HEK293 (cell line): Measurements from ENCODE around the gene UTRN.

Experiments used
- CTCF ChIA-PET: fragments of 350-600 bp; formaldehyde crosslinking; extraction: SDS; loops from one replicate; lab custom pipeline; 2021; ENCODE audit warnings: antibody characterized with exemption; lab: Yijun Ruan, JAX
- POLR2A ChIA-PET: fragments of 300-600 bp; formaldehyde crosslinking; extraction: SDS; loops from one replicate; lab custom pipeline; 2020; ENCODE audit warnings: antibody characterized with exemption, inconsistent platforms; lab: Yijun Ruan, JAX
- H3K27ac ChIP-seq: fragments of 200-500 bp; sonication (Bioruptor generic); 2 replicates; pipeline ENCODE4 v1.5.1; 2014; ENCODE audit warnings: low read depth, low read length, control low read depth, inconsistent platforms; ENCODE audit errors: extremely low read depth
- H3K36me3 ChIP-seq, 2 experiments: fragments of 200-500 bp in 1 of 2; sonication (Bioruptor generic) in 1 of 2; 1 replicate in 1 of 2; 2 replicates in 1 of 2; pipeline ENCODE4 v1.5.1; 2014 to 2017; ENCODE audit warnings: inconsistent platforms in 2 of 2, low read length in 2 of 2; ENCODE audit not compliant: control insufficient read depth in 2 of 2, insufficient read depth in 1 of 2
- H3K4me1 ChIP-seq: fragments of 200-500 bp; sonication (Bioruptor generic); 2 replicates; pipeline ENCODE4 v1.5.1; 2014; ENCODE audit warnings: mild to moderate bottlenecking, low read length, inconsistent platforms; ENCODE audit not compliant: control insufficient read depth, insufficient read depth
- H3K4me3 ChIP-seq: 2 replicates; pipeline ENCODE4 v1.5.1; 2011; ENCODE audit warnings: low read depth, mild to moderate bottlenecking, control low read depth, low read length, moderate library complexity
- H3K9me3 ChIP-seq: fragments of 200-500 bp; sonication (Bioruptor generic); 2 replicates; pipeline ENCODE4 v1.5.1; 2014; ENCODE audit warnings: low read depth, low read length, inconsistent platforms; ENCODE audit not compliant: control insufficient read depth, insufficient read depth
- HOXA7 ChIP-seq: sonication (generic); formaldehyde crosslinking; IDR thresholded peaks from 2 replicates; pipeline ENCODE4 v1.8.1; 2022; ENCODE audit warnings: missing genetic modification reagents, borderline replicate concordance
- MYNN ChIP-seq: fragments of 450-650 bp; formaldehyde crosslinking; IDR thresholded peaks from 2 replicates; pipeline ENCODE4 v1.5.1; 2016; ENCODE audit warnings: missing biosample characterization, missing genetic modification characterization, borderline replicate concordance
- ZBTB17 ChIP-seq: fragments of 450-650 bp; formaldehyde crosslinking; IDR thresholded peaks from 2 replicates; pipeline ENCODE4 v1.5.1; 2016; ENCODE audit warnings: missing biosample characterization, missing genetic modification characterization
- ZNF138 ChIP-seq: fragments of 450-650 bp; formaldehyde crosslinking; IDR thresholded peaks from 2 replicates; pipeline ENCODE4 v1.5.1; 2016; ENCODE audit warnings: missing biosample characterization, missing genetic modification characterization, borderline replicate concordance
- ZNF211 ChIP-seq: fragments of 450-650 bp; formaldehyde crosslinking; IDR thresholded peaks from 2 replicates; pipeline ENCODE4 v1.5.1; 2016; ENCODE audit warnings: low read depth, missing biosample characterization, missing genetic modification characterization
- ZNF24 ChIP-seq: fragments of 450-650 bp; formaldehyde crosslinking; IDR thresholded peaks from 2 replicates; pipeline ENCODE4 v1.5.1; 2016; ENCODE audit warnings: missing biosample characterization, missing genetic modification characterization
- ZNF37A ChIP-seq: fragments of 450-650 bp; IDR thresholded peaks from 2 replicates; pipeline ENCODE4 v1.5.1; 2018; ENCODE audit warnings: missing biosample characterization, missing genetic modification characterization
- ZNF404 ChIP-seq: fragments of 450-650 bp; formaldehyde crosslinking; IDR thresholded peaks from 2 replicates; pipeline ENCODE4 v1.5.1; 2017; ENCODE audit warnings: missing biosample characterization, missing genetic modification characterization
- ZNF610 ChIP-seq: fragments of 450-650 bp; formaldehyde crosslinking; IDR thresholded peaks from 2 replicates; pipeline ENCODE4 v1.5.1; 2016; ENCODE audit warnings: missing biosample characterization, missing genetic modification characterization, borderline replicate concordance
- ZNF624 ChIP-seq: fragments of 450-650 bp; formaldehyde crosslinking; IDR thresholded peaks from 2 replicates; pipeline ENCODE4 v1.5.1; 2017; ENCODE audit warnings: missing biosample characterization, missing genetic modification characterization
- ZNF677 ChIP-seq: fragments of 450-650 bp; IDR thresholded peaks from 2 replicates; pipeline ENCODE4 v1.5.0; 2018; ENCODE audit warnings: missing biosample characterization, mild to moderate bottlenecking, missing genetic modification characterization, moderate library complexity
- ZNF791 ChIP-seq: fragments of 450-650 bp; formaldehyde crosslinking; IDR thresholded peaks from 2 replicates; pipeline ENCODE4 v1.5.1; 2016; ENCODE audit warnings: missing biosample characterization, missing genetic modification characterization
- TF ChIP-seq, protein P1 (sequence below): IDR thresholded peaks from 2 replicates; pipeline ENCODE4 v1.6.1; 2011; ENCODE audit warnings: mild to moderate bottlenecking, low read depth, low read length, borderline replicate concordance
- TF ChIP-seq, protein P2 (sequence below): fragments of 450-650 bp; formaldehyde crosslinking; IDR thresholded peaks from 2 replicates; pipeline ENCODE4 v1.5.1; 2016; ENCODE audit warnings: missing biosample characterization, missing genetic modification characterization, borderline replicate concordance
- TF ChIP-seq, protein P3 (sequence below): fragments of 450-650 bp; formaldehyde crosslinking; IDR thresholded peaks from 2 replicates; pipeline ENCODE4; 2016; ENCODE audit warnings: missing biosample characterization, missing genetic modification characterization
- TF ChIP-seq, protein P4 (sequence below): fragments of 450-650 bp; formaldehyde crosslinking; IDR thresholded peaks from 2 replicates; pipeline ENCODE4 v1.5.1; 2017; ENCODE audit warnings: missing biosample characterization, missing genetic modification characterization
- TF ChIP-seq, protein P5 (sequence below): fragments of 450-650 bp; formaldehyde crosslinking; IDR thresholded peaks from 2 replicates; pipeline ENCODE4 v1.5.1; 2016; ENCODE audit warnings: missing biosample characterization, missing genetic modification characterization

The UTRN gene

DNA sequence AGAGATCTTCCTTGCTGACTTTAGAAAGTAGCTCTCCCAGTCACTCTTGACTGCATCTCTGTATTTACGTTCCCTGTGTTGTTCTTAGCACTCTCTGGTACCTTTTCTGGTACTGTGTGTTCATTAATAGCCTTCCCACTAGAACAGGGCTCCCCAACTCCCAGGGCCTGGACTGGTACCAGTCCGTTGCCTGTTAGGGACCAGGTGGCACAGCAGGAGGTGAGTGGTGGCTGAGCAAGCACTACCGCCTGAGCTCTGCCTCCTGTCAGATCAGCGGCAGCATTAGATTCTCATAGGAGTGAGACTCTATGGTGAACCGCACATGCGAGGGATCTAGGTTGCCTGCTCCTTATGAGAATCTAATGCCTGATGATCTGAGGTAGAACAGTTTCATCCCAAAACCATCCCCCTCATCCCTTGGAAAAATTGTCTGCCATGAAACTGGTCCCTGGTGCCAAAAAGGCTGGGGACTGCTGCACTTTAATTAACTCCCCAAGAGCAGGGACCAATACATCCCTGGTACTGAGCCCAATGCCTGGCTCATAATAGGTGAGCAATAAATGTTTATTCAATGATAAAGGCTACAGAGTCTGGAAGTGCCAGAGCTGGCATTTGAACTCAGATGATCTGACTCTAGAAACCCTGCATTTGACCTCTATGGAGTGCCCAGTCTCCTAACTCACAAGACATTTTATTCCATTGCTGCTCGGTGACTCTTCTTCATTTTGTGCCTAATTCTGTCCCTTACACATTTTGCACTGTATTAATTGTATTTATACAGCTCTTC, 11.0 kb downstream of the UTRN start:
- ChIA-PET CTCF (no interaction called here), POLR2A (interaction anchor here (0.5 kb wide), 1 partner anchor 9 kb away, joined by 4 read pairs; no protein-coding TSS in a partner anchor)
- no peak overlapping the region for H3K4me3 ChIP-seq
- no peak overlapping the region for H3K27ac ChIP-seq
- H3K4me1 ChIP-seq: peaks cover 3% of the 10 kb centered on the region; the same call in 1 of the 2 replicates
- H3K9me3 ChIP-seq: no peaks in the 10 kb centered on the region
- TF ChIP-seq ZNF610 (tag by site-specific recombination) (no peak), ZBTB17 (tag by site-specific recombination) (no peak), ZNF37A (no peak), ZNF24 (tag by site-specific recombination) (no peak), ZNF404 (tag by site-specific recombination) (no peak), ZNF211 (tag by site-specific recombination) (no peak), ZNF138 (tag by site-specific recombination) (no peak)
- TF ChIP-seq, protein P1, sequence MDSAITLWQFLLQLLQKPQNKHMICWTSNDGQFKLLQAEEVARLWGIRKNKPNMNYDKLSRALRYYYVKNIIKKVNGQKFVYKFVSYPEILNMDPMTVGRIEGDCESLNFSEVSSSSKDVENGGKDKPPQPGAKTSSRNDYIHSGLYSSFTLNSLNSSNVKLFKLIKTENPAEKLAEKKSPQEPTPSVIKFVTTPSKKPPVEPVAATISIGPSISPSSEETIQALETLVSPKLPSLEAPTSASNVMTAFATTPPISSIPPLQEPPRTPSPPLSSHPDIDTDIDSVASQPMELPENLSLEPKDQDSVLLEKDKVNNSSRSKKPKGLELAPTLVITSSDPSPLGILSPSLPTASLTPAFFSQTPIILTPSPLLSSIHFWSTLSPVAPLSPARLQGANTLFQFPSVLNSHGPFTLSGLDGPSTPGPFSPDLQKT: no peak
- H3K36me3 ChIP-seq: peaks cover 7 to 20% of the 10 kb centered on the region in 2 experiments; a peak in 2 of 3 replicates

DNA sequence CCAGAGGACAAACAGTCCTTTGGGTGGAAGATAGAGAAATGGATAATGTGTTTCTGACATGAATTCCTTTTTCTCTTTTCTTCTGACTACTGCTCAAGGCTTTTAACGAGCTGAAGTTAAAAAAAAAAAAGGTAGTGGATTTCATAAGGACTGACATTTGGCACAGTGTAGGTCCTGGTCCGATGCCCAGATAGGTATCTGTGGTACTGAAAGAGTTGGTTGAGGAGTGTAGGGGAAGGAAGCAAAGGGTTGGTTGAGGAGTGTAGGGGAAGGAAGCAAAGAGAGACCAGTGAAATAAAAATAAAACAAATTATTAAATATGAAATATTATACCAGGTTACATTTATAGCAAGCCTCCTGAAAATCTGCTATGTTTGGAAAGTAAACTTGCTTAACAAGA, 11.8 kb downstream of the UTRN start:
- no peaks in the 10 kb centered on the region for H3K9me3 ChIP-seq
- no peak overlapping the region for H3K27ac ChIP-seq
- peaks cover 7 to 16% of the 10 kb centered on the region in 2 experiments for H3K36me3 ChIP-seq
- ChIA-PET CTCF (interaction anchor here (1.0 kb wide), 1 partner anchor 10 kb away, joined by 3 read pairs; no protein-coding TSS in a partner anchor), POLR2A (interaction anchor here (0.5 kb wide), 1 partner anchor 10 kb away, joined by 4 read pairs; no protein-coding TSS in a partner anchor)
- H3K4me1 ChIP-seq: peaks cover 3% of the 10 kb centered on the region; the same call in 1 of the 2 replicates
- H3K4me3 ChIP-seq: no peak overlapping the region
- no peak for TF ChIP-seq MYNN (tag by site-specific recombination)
- no peak for TF ChIP-seq ZNF677 (tag by site-specific recombination)
- TF ChIP-seq, protein P2, sequence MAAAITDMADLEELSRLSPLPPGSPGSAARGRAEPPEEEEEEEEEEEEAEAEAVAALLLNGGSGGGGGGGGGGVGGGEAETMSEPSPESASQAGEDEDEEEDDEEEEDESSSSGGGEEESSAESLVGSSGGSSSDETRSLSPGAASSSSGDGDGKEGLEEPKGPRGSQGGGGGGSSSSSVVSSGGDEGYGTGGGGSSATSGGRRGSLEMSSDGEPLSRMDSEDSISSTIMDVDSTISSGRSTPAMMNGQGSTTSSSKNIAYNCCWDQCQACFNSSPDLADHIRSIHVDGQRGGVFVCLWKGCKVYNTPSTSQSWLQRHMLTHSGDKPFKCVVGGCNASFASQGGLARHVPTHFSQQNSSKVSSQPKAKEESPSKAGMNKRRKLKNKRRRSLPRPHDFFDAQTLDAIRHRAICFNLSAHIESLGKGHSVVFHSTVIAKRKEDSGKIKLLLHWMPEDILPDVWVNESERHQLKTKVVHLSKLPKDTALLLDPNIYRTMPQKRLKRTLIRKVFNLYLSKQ (tag by site-specific recombination): no peak
- TF ChIP-seq HOXA7 (CRISPR knock-in tag): no peak
- no peak for TF ChIP-seq ZNF624 (tag by site-specific recombination)
- no peak for TF ChIP-seq ZNF791 (tag by site-specific recombination)
- TF ChIP-seq ZNF138 (tag by site-specific recombination): no peak
- TF ChIP-seq, protein P3, sequence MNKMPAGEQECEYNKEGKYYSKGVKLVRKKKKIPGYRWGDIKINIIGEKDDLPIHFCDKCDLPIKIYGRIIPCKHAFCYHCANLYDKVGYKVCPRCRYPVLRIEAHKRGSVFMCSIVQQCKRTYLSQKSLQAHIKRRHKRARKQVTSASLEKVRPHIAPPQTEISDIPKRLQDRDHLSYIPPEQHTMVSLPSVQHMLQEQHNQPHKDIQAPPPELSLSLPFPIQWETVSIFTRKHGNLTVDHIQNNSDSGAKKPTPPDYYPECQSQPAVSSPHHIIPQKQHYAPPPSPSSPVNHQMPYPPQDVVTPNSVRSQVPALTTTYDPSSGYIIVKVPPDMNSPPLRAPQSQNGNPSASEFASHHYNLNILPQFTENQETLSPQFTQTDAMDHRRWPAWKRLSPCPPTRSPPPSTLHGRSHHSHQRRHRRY (tag by site-specific recombination): no peak
- TF ChIP-seq, protein P4, sequence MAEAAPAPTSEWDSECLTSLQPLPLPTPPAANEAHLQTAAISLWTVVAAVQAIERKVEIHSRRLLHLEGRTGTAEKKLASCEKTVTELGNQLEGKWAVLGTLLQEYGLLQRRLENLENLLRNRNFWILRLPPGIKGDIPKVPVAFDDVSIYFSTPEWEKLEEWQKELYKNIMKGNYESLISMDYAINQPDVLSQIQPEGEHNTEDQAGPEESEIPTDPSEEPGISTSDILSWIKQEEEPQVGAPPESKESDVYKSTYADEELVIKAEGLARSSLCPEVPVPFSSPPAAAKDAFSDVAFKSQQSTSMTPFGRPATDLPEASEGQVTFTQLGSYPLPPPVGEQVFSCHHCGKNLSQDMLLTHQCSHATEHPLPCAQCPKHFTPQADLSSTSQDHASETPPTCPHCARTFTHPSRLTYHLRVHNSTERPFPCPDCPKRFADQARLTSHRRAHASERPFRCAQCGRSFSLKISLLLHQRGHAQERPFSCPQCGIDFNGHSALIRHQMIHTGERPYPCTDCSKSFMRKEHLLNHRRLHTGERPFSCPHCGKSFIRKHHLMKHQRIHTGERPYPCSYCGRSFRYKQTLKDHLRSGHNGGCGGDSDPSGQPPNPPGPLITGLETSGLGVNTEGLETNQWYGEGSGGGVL (tag by site-specific recombination): no peak
- TF ChIP-seq, protein P5, sequence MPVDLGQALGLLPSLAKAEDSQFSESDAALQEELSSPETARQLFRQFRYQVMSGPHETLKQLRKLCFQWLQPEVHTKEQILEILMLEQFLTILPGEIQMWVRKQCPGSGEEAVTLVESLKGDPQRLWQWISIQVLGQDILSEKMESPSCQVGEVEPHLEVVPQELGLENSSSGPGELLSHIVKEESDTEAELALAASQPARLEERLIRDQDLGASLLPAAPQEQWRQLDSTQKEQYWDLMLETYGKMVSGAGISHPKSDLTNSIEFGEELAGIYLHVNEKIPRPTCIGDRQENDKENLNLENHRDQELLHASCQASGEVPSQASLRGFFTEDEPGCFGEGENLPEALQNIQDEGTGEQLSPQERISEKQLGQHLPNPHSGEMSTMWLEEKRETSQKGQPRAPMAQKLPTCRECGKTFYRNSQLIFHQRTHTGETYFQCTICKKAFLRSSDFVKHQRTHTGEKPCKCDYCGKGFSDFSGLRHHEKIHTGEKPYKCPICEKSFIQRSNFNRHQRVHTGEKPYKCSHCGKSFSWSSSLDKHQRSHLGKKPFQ (tag by site-specific recombination): no peak
- no peak for TF ChIP-seq ZNF37A
